Measurements from ENCODE around the gene C8A. TPM values are rescaled to one million over a fixed set of nuclear protein-coding genes. Genes with fewer than 3 reads are reported as not detected.

Gene C8A
- total RNA-seq (2014; rRNA removed; shearing (Covaris generic); ENCODE audit: low replicate concordance) = not detected in 2 replicates

- no peaks in the 10 kb centered on the region for H3K9me3 ChIP-seq
- H3K4me3 ChIP-seq = no peak within 1 kb of the TSS
- no peak for DNase-seq
These were observed at the start of gene C8A for GRCh38 chr1:56854521-56855099. Gene C8A (plus strand): TSS chr1:56854797. CDS start chr1:56854902, 105 bp downstream.

GRCh38 chr1:56806804-56807203 lies 47.8 kb upstream of the C8A start:
- Histone ChIP-seq H3K36me3 (no peaks in the 10 kb centered on the region), H3K4me3 (no peak overlapping the region), H3K9me3 (no peaks in the 10 kb centered on the region), H3K27me3 (no peaks in the 10 kb centered on the region; the same call in 1 of the 2 replicates)
- DNase-seq = peak; percentile 8

More at GRCh38 chr1:56854521-56855099, at the start of gene C8A:
- Histone ChIP-seq H3K27me3 (no peaks in the 10 kb centered on the region), H3K36me3 (no peaks in the 10 kb centered on the region)

- no peak overlapping the region for H3K4me3 ChIP-seq
- DNase-seq = no peak
- H3K27me3 ChIP-seq = no peaks in the 10 kb centered on the region; the same call in 1 of the 2 replicates
- H3K36me3 ChIP-seq = no peaks in the 10 kb centered on the region
- H3K9me3 ChIP-seq = no peaks in the 10 kb centered on the region
These were observed 46.2 kb upstream of the C8A start for GRCh38 chr1:56808410-56808809.

GRCh38 chr1:56811331-56811730 lies 43.3 kb upstream of the C8A start:
- Histone ChIP-seq H3K27me3 (no peaks in the 10 kb centered on the region; the same call in 1 of the 2 replicates), H3K9me3 (no peaks in the 10 kb centered on the region), H3K4me3 (no peak overlapping the region), H3K36me3 (no peaks in the 10 kb centered on the region)
- no peak for DNase-seq

- DNase-seq = no peak
- H3K4me3 ChIP-seq = no peak overlapping the region
These were observed 40.4 kb upstream of the C8A start for GRCh38 chr1:56814205-56814604.

GRCh38 chr1:56816264-56816663 lies 38.3 kb upstream of the C8A start:
- Histone ChIP-seq H3K27me3 (no peaks in the 10 kb centered on the region), H3K4me3 (no peak overlapping the region), H3K9me3 (no peaks in the 10 kb centered on the region), H3K36me3 (no peaks in the 10 kb centered on the region)
- DNase-seq = no peak

More at GRCh38 chr1:56814205-56814604, 40.4 kb upstream of the C8A start:
- Histone ChIP-seq H3K27me3 (no peaks in the 10 kb centered on the region; the same call in 1 of the 2 replicates), H3K36me3 (no peaks in the 10 kb centered on the region), H3K9me3 (no peaks in the 10 kb centered on the region)

- Histone ChIP-seq H3K27me3 (no peaks in the 10 kb centered on the region), H3K36me3 (no peaks in the 10 kb centered on the region), H3K9me3 (no peaks in the 10 kb centered on the region), H3K4me3 (no peak overlapping the region)
- no peak for DNase-seq
These were observed 37.7 kb upstream of the C8A start for GRCh38 chr1:56816909-56817308.

- DNase-seq = no peak
- Histone ChIP-seq H3K4me3 (no peak overlapping the region), H3K36me3 (no peaks in the 10 kb centered on the region), H3K27me3 (no peaks in the 10 kb centered on the region), H3K9me3 (no peaks in the 10 kb centered on the region)
These were observed 36.7 kb upstream of the C8A start for GRCh38 chr1:56817716-56818463.

GRCh38 chr1:56819387-56819899 lies 35.2 kb upstream of the C8A start, which contains the start of gene FYB2:
Gene FYB2 (minus strand): TSS chr1:56819404. CDS start chr1:56819290, 114 bp downstream.
- Histone ChIP-seq H3K9me3 (no peaks in the 10 kb centered on the region; the same call in 1 of the 2 replicates), H3K27me3 (no peaks in the 10 kb centered on the region), H3K4me3 (no peak within 1 kb of the TSS), H3K36me3 (no peaks in the 10 kb centered on the region)
- DNase-seq = no peak

GRCh38 chr1:56820755-56821461 lies 33.7 kb upstream of the C8A start:
- Histone ChIP-seq H3K9me3 (no peaks in the 10 kb centered on the region; the same call in 1 of the 2 replicates), H3K4me3 (no peak overlapping the region), H3K27me3 (no peaks in the 10 kb centered on the region), H3K36me3 (no peaks in the 10 kb centered on the region)
- DNase-seq = peak; percentile 71

- H3K9me3 ChIP-seq = no peaks in the 10 kb centered on the region; the same call in 1 of the 2 replicates
- no peaks in the 10 kb centered on the region for H3K27me3 ChIP-seq
- DNase-seq = no peak
- no peaks in the 10 kb centered on the region for H3K36me3 ChIP-seq
- no peak overlapping the region for H3K4me3 ChIP-seq
These were observed 33.2 kb upstream of the C8A start for GRCh38 chr1:56821462-56821797.

GRCh38 chr1:56824271-56824670 lies 30.3 kb upstream of the C8A start:
- Histone ChIP-seq H3K27me3 (0 out of 2 replicates have a peak, but pooled peaks cover under 1% of the 10 kb centered on the region), H3K9me3 (no peaks in the 10 kb centered on the region; the same call in 1 of the 2 replicates), H3K4me3 (no peak overlapping the region), H3K36me3 (no peaks in the 10 kb centered on the region)
- DNase-seq = no peak

- no peak for DNase-seq
- no peaks in the 10 kb centered on the region for H3K36me3 ChIP-seq
- no peaks in the 10 kb centered on the region; the same call in 1 of the 2 replicates for H3K9me3 ChIP-seq
- H3K27me3 ChIP-seq = 0 out of 2 replicates have a peak, but pooled peaks cover 3% of the 10 kb centered on the region
- no peak overlapping the region for H3K4me3 ChIP-seq
These were observed 29.7 kb upstream of the C8A start for GRCh38 chr1:56824938-56825337.

GRCh38 chr1:56825436-56825835 lies 29.2 kb upstream of the C8A start:
- no peaks in the 10 kb centered on the region; the same call in 1 of the 2 replicates for H3K9me3 ChIP-seq
- H3K36me3 ChIP-seq = no peaks in the 10 kb centered on the region
- 0 out of 2 replicates have a peak, but pooled peaks cover 3% of the 10 kb centered on the region for H3K27me3 ChIP-seq
- no peak overlapping the region for H3K4me3 ChIP-seq
- DNase-seq = no peak

- no peak overlapping the region for H3K4me3 ChIP-seq
- no peaks in the 10 kb centered on the region for H3K36me3 ChIP-seq
- H3K9me3 ChIP-seq = no peaks in the 10 kb centered on the region; the same call in 1 of the 2 replicates
- 0 out of 2 replicates have a peak, but pooled peaks cover 3% of the 10 kb centered on the region for H3K27me3 ChIP-seq
- no peak for DNase-seq
These were observed 26.9 kb upstream of the C8A start for GRCh38 chr1:56827711-56828110.

GRCh38 chr1:56830052-56830451 lies 24.5 kb upstream of the C8A start:
- H3K9me3 ChIP-seq = no peaks in the 10 kb centered on the region
- H3K27me3 ChIP-seq = 0 out of 2 replicates have a peak, but pooled peaks cover 3% of the 10 kb centered on the region
- no peak overlapping the region for H3K4me3 ChIP-seq
- H3K36me3 ChIP-seq = no peaks in the 10 kb centered on the region
- no peak for DNase-seq
